HepG2 (cell line): ENCODE results near the gene RAPGEF5. TPM values are rescaled to one million over a fixed set of nuclear protein-coding genes. Genes with fewer than 3 reads are reported as not detected.

Experiments
- FOSL1 ChIP-seq: sonication (generic); formaldehyde crosslinking; IDR thresholded peaks from 2 replicates; pipeline ENCODE4 v1.9.0; 2021; ENCODE audit warnings: missing genetic modification reagents, borderline replicate concordance
- FOXA3 ChIP-seq: IDR thresholded peaks from 2 replicates; pipeline ENCODE4 v1.6.1; 2016; ENCODE audit warnings: missing genetic modification reagents, missing compliant biosample characterization
- GMEB1 ChIP-seq: sonication (generic); formaldehyde crosslinking; IDR thresholded peaks from 2 replicates; pipeline ENCODE4 v1.5.1; 2020; ENCODE audit warnings: missing genetic modification reagents, mild to moderate bottlenecking, borderline replicate concordance
- HNF1B ChIP-seq: sonication (generic); formaldehyde crosslinking; IDR thresholded peaks from 2 replicates; pipeline ENCODE4 v1.5.1; 2020; ENCODE audit warnings: mild to moderate bottlenecking, moderate library complexity, missing genetic modification reagents
- LCORL ChIP-seq, 2 experiments: fragments of 450-650 bp in 1 of 2; sonication (generic) in 1 of 2; formaldehyde crosslinking in 1 of 2; IDR thresholded peaks; 2 replicates each; pipeline versions ENCODE4 v1.5.0 to v1.6.1; 2017 to 2020; ENCODE audit warnings: antibody characterized with exemption in 1 of 2, missing genetic modification reagents in 1 of 2
- MTF2 ChIP-seq: sonication (generic); formaldehyde crosslinking; IDR thresholded peaks from 2 replicates; pipeline ENCODE4 v1.5.0; 2020; ENCODE audit warnings: missing genetic modification reagents, borderline replicate concordance
- RERE ChIP-seq: IDR thresholded peaks from 2 replicates; pipeline ENCODE4 v1.6.1; 2016; ENCODE audit warnings: low read depth, missing genetic modification reagents, missing compliant biosample characterization
- THRA ChIP-seq: sonication (generic); formaldehyde crosslinking; IDR thresholded peaks from 2 replicates; pipeline ENCODE4 v1.4.0; 2020; ENCODE audit warnings: missing genetic modification reagents, borderline replicate concordance
- ZBED4 ChIP-seq: sonication (generic); formaldehyde crosslinking; IDR thresholded peaks from 2 replicates; pipeline ENCODE4 v1.4.0; 2020; ENCODE audit warnings: missing genetic modification reagents, borderline replicate concordance
- ZNF33A ChIP-seq: sonication (generic); formaldehyde crosslinking; IDR thresholded peaks from 2 replicates; pipeline ENCODE4 v1.5.1; 2020; ENCODE audit warnings: missing genetic modification reagents, mild to moderate bottlenecking, moderate library complexity, borderline replicate concordance
- ZNF768 ChIP-seq: sonication (generic); formaldehyde crosslinking; IDR thresholded peaks from 2 replicates; pipeline ENCODE4 v1.4.0; 2020; ENCODE audit warnings: missing genetic modification reagents
- ZNF773 ChIP-seq: sonication (generic); formaldehyde crosslinking; IDR thresholded peaks from 2 replicates; pipeline ENCODE4 v1.4.0; 2020; ENCODE audit warnings: missing genetic modification reagents, borderline replicate concordance
- polyA plus RNA-seq, 8 experiments: library from polyadenylated mRNA; depleted of rRNA in 3 of 8; stranded (reverse) in 7 of 8; unstranded in 1 of 8; fragments of >200 nt; fragmentation: Illumina TruSeq in 4 of 8; extraction: Trizol in 4 of 8; gene quantifications; 2 replicates each; pipeline versions ENCODE4 v1.2.1 to v1.2.3, GENCODE V29; 2011 to 2016; ENCODE audit warnings: low read depth in 4 of 8, missing spikeins in 1 of 8, mixed read lengths in 1 of 8; ENCODE audit not compliant: insufficient read depth in 1 of 8
- total RNA-seq, 5 experiments: library from RNA; depleted of rRNA; stranded (reverse); fragments of >200 nt; fragmentation: Illumina TruSeq; extraction: Trizol; gene quantifications; 2 replicates each; pipeline ENCODE4 v1.2.3, GENCODE V29; 2016; ENCODE audit warnings: low read depth in 1 of 5

Gene RAPGEF5
- total and polyA plus RNA-seq, 2 of the 13 experiments (the other 11 are each of a cell fraction or from before 2014, with no cell fraction given): 17.1 to 23.4 TPM

- TF ChIP-seq RERE (CRISPR knock-in tag) (peak; percentile 74; the same call in 1 of the 2 replicates), LCORL (IDR thresholded peaks at IDR 0.05) (no peak), LCORL (CRISPR knock-in tag; IDR thresholded peaks at IDR 0.05) (peak; percentile 64), HNF1B (CRISPR knock-in tag) (peak; percentile 83), ZNF768 (CRISPR knock-in tag) (no peak), THRA (CRISPR knock-in tag) (peak; percentile 56; the same call in 1 of the 2 replicates), ZNF773 (CRISPR knock-in tag) (no peak), FOXA3 (peak; percentile 77), ZNF33A (no peak), MTF2 (CRISPR knock-in tag) (no peak), FOSL1 (CRISPR knock-in tag) (peak; percentile 26; the same call in 1 of the 2 replicates), ZBED4 (CRISPR knock-in tag) (no peak), GMEB1 (CRISPR knock-in tag) (no peak)
Measured at GRCh38 chr7:22346383-22347107, 10.4 kb downstream of the RAPGEF5 start (continued).
